Fibroblast of pulmonary artery (primary cell): Measurements from ENCODE around the gene DIPK2A.

Source experiments
- DNase-seq: peaks from one replicate; pipeline ENCODE4 v3.0.0-alpha.2; 2010; ENCODE audit warnings: low read depth
- H3K4me3 ChIP-seq: replicated peaks from 2 replicates; pipeline ENCODE4 v1.5.1; 2011; ENCODE audit warnings: low read depth, mild to moderate bottlenecking, control low read depth, low read length, moderate library complexity
- CTCF ChIP-seq: IDR thresholded peaks from 2 replicates; pipeline ENCODE4 v1.5.1; 2011; ENCODE audit warnings: mild to moderate bottlenecking, control low read depth, low read length, inconsistent platforms; ENCODE audit errors: missing control alignments

DIPK2A gene

GRCh38 chr3:143961342-143961741 lies 10.3 kb upstream of the DIPK2A start:
- H3K4me3 ChIP-seq: no peak overlapping the region
- no peak for DNase-seq
- TF ChIP-seq CTCF: no peak

- H3K4me3 ChIP-seq: no peak overlapping the region
- peak; percentile 7 for DNase-seq
- TF ChIP-seq CTCF: no peak
These were observed 7.7 kb upstream of the DIPK2A start for GRCh38 chr3:143963946-143964345.

- no peak for TF ChIP-seq CTCF
- DNase-seq: no peak
- peak overlapping the region; percentile 58 for H3K4me3 ChIP-seq
These were observed 757 bp upstream of the DIPK2A start for GRCh38 chr3:143970773-143971358.

- no peak for DNase-seq
- no peak for TF ChIP-seq CTCF
- peak overlapping the region; percentile 58 for H3K4me3 ChIP-seq
These were observed 507 bp downstream of the DIPK2A start for GRCh38 chr3:143972155-143972504.

- DNase-seq: peak; percentile 78
- TF ChIP-seq CTCF: peak; percentile 49
- H3K4me3 ChIP-seq: peak overlapping the region; percentile 58
These were observed 1.1 kb downstream of the DIPK2A start for GRCh38 chr3:143972505-143973258.

GRCh38 chr3:143973259-143974021 lies 1.8 kb downstream of the DIPK2A start:
- DNase-seq: peak; percentile 89
- peak overlapping the region; percentile 58 for H3K4me3 ChIP-seq
- no peak for TF ChIP-seq CTCF
